Spleen (tissue), 7 donors: ENCODE measurements around the gene RIPOR3.
A peak's percentile ranks its signal among the peaks of the same experiment; 100 is the strongest.

Experiments
- CTCF ChIP-seq, 11 experiments: fragments of 200-600 bp in 7 of 11; fragments of 450-650 bp in 4 of 11; sonication (generic) in 4 of 11; IDR thresholded peaks in 8 of 11; conservative IDR thresholded peaks in 3 of 11; 1 replicate in 7 of 11; 2 replicates in 4 of 11; pipeline versions ENCODE4 v1.4.0 to v1.8.0; 2016 to 2021; ENCODE audit warnings: antibody characterized with exemption in 11 of 11, inconsistent platforms in 4 of 11, mild to moderate bottlenecking in 1 of 11
- POLR2A ChIP-seq, 3 donors: fragments of 450-650 bp; IDR thresholded peaks; one replicate each; pipeline ENCODE4 v1.5.1; 2017; ENCODE audit warnings: antibody characterized with exemption in 3 of 3, mild to moderate bottlenecking in 1 of 3
- POLR2AphosphoS5 ChIP-seq, 3 donors: sonication (generic); formaldehyde crosslinking; IDR thresholded peaks; one replicate each; pipeline ENCODE4 v1.5.1; 2017; ENCODE audit warnings: antibody characterized with exemption in 3 of 3
- donor health status: DM: no; HTN: no; CAD: no; lungs with moderate emphysema.
- donor health status: DM: no; HTN: no; CAD: no.
- donor health status: DM: no; HTN: no; CAD: no.

GRCh38 chr20:50595988-50596693 lies 95.2 kb downstream of the RIPOR3 start:
- TF ChIP-seq POLR2AphosphoS5 (IDR thresholded peaks at IDR 0.05), result peak in 1 of 3 donors; percentile 53
- no peak for TF ChIP-seq CTCF (IDR thresholded peaks at IDR 0.05 in 8 of 11, conservative IDR thresholded peaks at IDR 0.05 in 3 of 11)
- TF ChIP-seq POLR2A (IDR thresholded peaks at IDR 0.05), result no peak
